PC-9 (cell line): ENCODE results near the gene GRHL1. TPM values are rescaled to one million over a fixed set of nuclear protein-coding genes. Genes with fewer than 3 reads are reported as not detected.

Source experiments
- BruUV-seq: library from RNA; stranded (reverse); fragments of 400-500 nt; replicated peaks from 2 replicates; lab custom pipeline; 2021; lab: Mats Ljungman, UMichigan
- CTCF ChIA-PET: fragments of 300-600 bp; sonication (Branson Sonifier 250); formaldehyde crosslinking; loops from one replicate; lab custom pipeline; 2022; ENCODE audit warnings: antibody characterized with exemption; lab: Charles Lee
- POLR2A ChIA-PET: fragments of 300-600 bp; sonication (Branson Sonifier 250); formaldehyde crosslinking; loops from one replicate; lab custom pipeline; 2022; ENCODE audit warnings: antibody characterized with exemption; ENCODE audit not compliant: unreplicated experiment; lab: Charles Lee
- DNase-seq, 2 experiments: peaks; one replicate each; pipeline versions ENCODE4 v3.0.0 to v3.0.0-alpha.2; 2015 to 2022; ENCODE audit warnings: mixed read lengths in 1 of 2
- H2AFZ ChIP-seq: fragments of 200-600 bp; sonication (generic); 2 replicates; pipeline ENCODE4 v1.8.1; 2017; ENCODE audit warnings: antibody characterized with exemption
- H3F3A ChIP-seq: fragments of 200-600 bp; sonication (generic); 2 replicates; pipeline ENCODE4 v1.8.1; 2017; ENCODE audit warnings: antibody characterized with exemption, mild to moderate bottlenecking, low read depth; ENCODE audit not compliant: insufficient read depth
- H3K27ac ChIP-seq: fragments of 200-600 bp; sonication (generic); 2 replicates; pipeline ENCODE4 v1.6.1; 2016; ENCODE audit warnings: mixed run types
- H3K27me3 ChIP-seq: fragments of 200-600 bp; sonication (generic); 2 replicates; pipeline ENCODE4 v1.6.1; 2016; ENCODE audit warnings: low read depth, mixed run types; ENCODE audit not compliant: insufficient read depth
- H3K36me3 ChIP-seq: fragments of 200-600 bp; sonication (generic); 2 replicates; pipeline ENCODE4 v1.6.1; 2016; ENCODE audit warnings: low read depth, mixed run types
- H3K4me1 ChIP-seq: fragments of 200-600 bp; sonication (generic); replicated peaks from 2 replicates; pipeline ENCODE4 v1.6.1; 2016; ENCODE audit warnings: mixed run types; ENCODE audit not compliant: insufficient read depth
- H3K4me2 ChIP-seq: fragments of 200-600 bp; sonication (generic); 2 replicates; pipeline ENCODE4 v1.6.1; 2017; ENCODE audit warnings: mixed run types
- H3K4me3 ChIP-seq: fragments of 200-600 bp; sonication (generic); 2 replicates; pipeline ENCODE4 v1.6.1; 2016; ENCODE audit warnings: mixed run types
- H3K79me2 ChIP-seq: fragments of 200-600 bp; sonication (generic); 2 replicates; pipeline ENCODE4 v1.6.1; 2017; ENCODE audit warnings: low read depth, mixed run types
- H3K9me2 ChIP-seq: fragments of 200-600 bp; sonication (generic); 2 replicates; pipeline ENCODE4 v1.8.1; 2017; ENCODE audit warnings: mild to moderate bottlenecking; ENCODE audit not compliant: insufficient read depth
- H3K9me3 ChIP-seq: fragments of 200-600 bp; sonication (generic); 2 replicates; pipeline ENCODE4 v1.8.1; 2016; ENCODE audit warnings: low read depth; ENCODE audit not compliant: insufficient read depth
- H4K20me1 ChIP-seq: fragments of 200-600 bp; sonication (generic); 2 replicates; pipeline ENCODE4 v1.8.1; 2017; ENCODE audit not compliant: insufficient read depth
- EZH2 ChIP-seq: fragments of 200-600 bp; sonication (generic); IDR thresholded peaks from 2 replicates; pipeline ENCODE4 v1.8.0; 2017; ENCODE audit warnings: antibody characterized with exemption, low read depth
- intact Hi-C: fragments of 100-400 bp; cut with micrococcal nuclease; formaldehyde crosslinking; loops from one replicate; pipeline ENCODE4 v1.10.0; 2022; ENCODE audit not compliant: unreplicated experiment
- total RNA-seq: library from RNA; stranded (reverse); gene quantifications from 2 replicates; pipeline ENCODE4 v1.2.3, GENCODE V29; 2021
- TF ChIP-seq, protein P1 (sequence below): fragments of 200-600 bp; sonication (generic); conservative IDR thresholded peaks from 2 replicates; pipeline ENCODE4 v1.6.1; 2017; ENCODE audit warnings: mixed run types, antibody characterized with exemption, mild to moderate bottlenecking, moderate library complexity

GRHL1 gene
- total RNA-seq, 1 experiment from 2014 or later, result 10.6 TPM

DNA sequence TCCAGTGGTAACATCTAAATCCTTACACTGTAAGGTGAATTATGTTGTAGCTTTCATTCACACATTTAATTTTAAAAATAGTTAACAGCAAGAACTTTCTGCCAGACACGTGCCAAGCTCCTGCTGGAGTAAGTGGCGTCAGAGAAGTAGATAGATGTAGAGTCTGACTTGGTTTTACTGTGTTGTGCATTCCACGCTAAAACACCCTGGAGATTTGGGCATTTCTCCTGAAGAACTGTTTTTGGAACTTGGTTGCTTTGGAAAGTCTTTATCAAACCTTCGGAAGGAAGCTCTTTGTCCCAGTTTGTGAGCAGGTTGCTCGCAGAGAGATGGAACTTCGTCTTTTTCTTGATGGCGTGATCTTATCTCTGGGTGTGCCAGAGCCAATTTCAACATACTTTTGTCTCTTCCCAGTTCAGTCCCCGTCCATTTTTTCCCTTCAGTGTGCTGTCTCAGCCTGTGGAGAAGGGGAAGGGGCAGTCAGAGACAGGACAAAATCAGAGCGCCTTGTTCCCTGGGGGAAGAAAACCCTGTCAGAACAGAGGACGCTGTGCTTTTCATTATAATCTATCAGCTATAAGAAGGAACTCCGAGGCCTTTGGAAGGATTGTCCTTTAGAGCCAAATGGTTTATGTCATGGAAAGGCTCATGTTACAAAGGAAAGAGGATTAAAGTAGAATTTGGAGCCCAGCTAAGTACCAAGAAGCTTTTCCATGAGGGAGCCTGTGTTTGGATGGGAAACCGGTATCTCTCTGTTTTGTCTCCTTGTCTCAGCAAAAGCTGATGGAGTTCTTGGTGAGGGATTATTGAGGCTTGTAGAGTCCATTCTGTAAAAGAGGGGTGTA is 18.9 kb downstream of the GRHL1 start:
- POLR2A ChIA-PET, result no interaction called here
- BruUV-seq, result no TSS peak
- CTCF ChIA-PET, result interaction anchor here (0.6 to 1.2 kb wide), 2 partner anchors 71 to 170 kb away, joined by 3 read pairs; no protein-coding TSS in a partner anchor
- intact Hi-C loops, result loop anchor here (1.0 to 2.0 kb wide), 2 partner anchors 8 to 66 kb away; no protein-coding TSS in a partner anchor
- Histone ChIP-seq H4K20me1 (no peaks in the 10 kb centered on the region), H3K27ac (peak overlapping the region; percentile 76), H3K4me3 (no peak overlapping the region; the same call in 1 of the 2 replicates), H3K27me3 (no peaks in the 10 kb centered on the region), H3K79me2 (peaks cover 18% of the 10 kb centered on the region), H3K9me3 (no peaks in the 10 kb centered on the region), H3K4me1 (peaks cover 52% of the 10 kb centered on the region), H3K36me3 (peaks cover 31% of the 10 kb centered on the region; the same call in 1 of the 2 replicates), H3K9me2 (no peaks in the 10 kb centered on the region), H3F3A (peaks cover 42% of the 10 kb centered on the region), H2AFZ (no peak overlapping the region), H3K4me2 (peak overlapping the region; percentile 63)
- DNase-seq, result no peak
- TF ChIP-seq EZH2, result no peak
- TF ChIP-seq, protein P1, sequence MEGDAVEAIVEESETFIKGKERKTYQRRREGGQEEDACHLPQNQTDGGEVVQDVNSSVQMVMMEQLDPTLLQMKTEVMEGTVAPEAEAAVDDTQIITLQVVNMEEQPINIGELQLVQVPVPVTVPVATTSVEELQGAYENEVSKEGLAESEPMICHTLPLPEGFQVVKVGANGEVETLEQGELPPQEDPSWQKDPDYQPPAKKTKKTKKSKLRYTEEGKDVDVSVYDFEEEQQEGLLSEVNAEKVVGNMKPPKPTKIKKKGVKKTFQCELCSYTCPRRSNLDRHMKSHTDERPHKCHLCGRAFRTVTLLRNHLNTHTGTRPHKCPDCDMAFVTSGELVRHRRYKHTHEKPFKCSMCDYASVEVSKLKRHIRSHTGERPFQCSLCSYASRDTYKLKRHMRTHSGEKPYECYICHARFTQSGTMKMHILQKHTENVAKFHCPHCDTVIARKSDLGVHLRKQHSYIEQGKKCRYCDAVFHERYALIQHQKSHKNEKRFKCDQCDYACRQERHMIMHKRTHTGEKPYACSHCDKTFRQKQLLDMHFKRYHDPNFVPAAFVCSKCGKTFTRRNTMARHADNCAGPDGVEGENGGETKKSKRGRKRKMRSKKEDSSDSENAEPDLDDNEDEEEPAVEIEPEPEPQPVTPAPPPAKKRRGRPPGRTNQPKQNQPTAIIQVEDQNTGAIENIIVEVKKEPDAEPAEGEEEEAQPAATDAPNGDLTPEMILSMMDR, result no peak

- ChIA-PET CTCF (interaction anchor here (0.7 to 1.2 kb wide), 2 partner anchors 171 to 174 kb away, joined by 3 to 7 read pairs; no protein-coding TSS in a partner anchor), POLR2A (no interaction called here)
- Histone ChIP-seq H3F3A (peaks cover 48% of the 10 kb centered on the region), H3K36me3 (peaks cover 28% of the 10 kb centered on the region; the same call in 1 of the 2 replicates), H3K9me3 (no peaks in the 10 kb centered on the region), H3K9me2 (no peaks in the 10 kb centered on the region), H3K27me3 (no peaks in the 10 kb centered on the region), H3K27ac (peak overlapping the region; percentile 76), H3K4me2 (peak overlapping the region; percentile 63), H3K4me1 (peaks cover 60% of the 10 kb centered on the region), H3K4me3 (peak overlapping the region; percentile 20; the same call in 1 of the 2 replicates), H4K20me1 (no peaks in the 10 kb centered on the region), H2AFZ (no peak overlapping the region), H3K79me2 (peaks cover 18% of the 10 kb centered on the region)
- no peak for TF ChIP-seq EZH2
- TF ChIP-seq, protein P1, result no peak
- intact Hi-C loops, result loop anchor here (2.0 kb wide), 1 partner anchor 66 kb away; no protein-coding TSS in a partner anchor
- DNase-seq, result peak; percentile 31 to 95
- BruUV-seq, result no TSS peak
Measured at GRCh38 chr2:9971105-9971818, 19.8 kb downstream of the GRHL1 start.

DNA sequence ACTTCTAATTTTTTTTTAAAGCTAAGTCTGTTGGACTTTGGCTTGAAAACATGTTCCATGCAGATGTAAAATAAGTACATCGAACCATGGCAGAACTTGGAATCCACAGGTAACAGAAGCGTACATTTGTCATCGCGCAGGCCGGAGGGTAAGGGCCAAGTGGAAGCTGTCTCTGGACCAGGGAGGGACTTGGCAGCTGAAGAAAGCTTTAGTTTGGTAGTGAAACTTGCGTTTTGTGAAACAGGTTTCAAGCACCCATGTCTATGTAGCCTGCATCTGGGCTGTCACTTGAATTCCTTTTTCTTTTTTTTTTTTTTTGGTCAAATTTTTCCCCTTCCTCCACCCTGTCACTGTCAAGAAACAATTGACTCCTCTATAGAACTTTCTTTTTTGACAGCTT is 20.4 kb downstream of the GRHL1 start:
- H3K4me1 ChIP-seq, result peaks cover 66% of the 10 kb centered on the region
- H3K27ac ChIP-seq, result peak overlapping the region; percentile 76
- DNase-seq, result no peak
- no peaks in the 10 kb centered on the region for H3K9me3 ChIP-seq
- no peaks in the 10 kb centered on the region for H4K20me1 ChIP-seq
- H3K4me3 ChIP-seq, result no peak overlapping the region
- H3K36me3 ChIP-seq, result peaks cover 31% of the 10 kb centered on the region; the same call in 1 of the 2 replicates
- H3K79me2 ChIP-seq, result peaks cover 20% of the 10 kb centered on the region
- H3K27me3 ChIP-seq, result no peaks in the 10 kb centered on the region
- POLR2A ChIA-PET, result no interaction called here
- H3K4me2 ChIP-seq, result peak overlapping the region; percentile 63
- no peaks in the 10 kb centered on the region for H3K9me2 ChIP-seq
- H3F3A ChIP-seq, result peaks cover 50% of the 10 kb centered on the region
- no TSS peak for BruUV-seq
- CTCF ChIA-PET, result interaction anchor here (0.7 to 1.2 kb wide), 2 partner anchors 172 to 174 kb away, joined by 3 to 7 read pairs; no protein-coding TSS in a partner anchor
- H2AFZ ChIP-seq, result no peak overlapping the region
- no peak for TF ChIP-seq EZH2
- TF ChIP-seq, protein P1, result no peak
- intact Hi-C loops, result loop anchor here (2.0 kb wide), 1 partner anchor 67 kb away; no protein-coding TSS in a partner anchor
